Fibroblast of the aortic adventitia (primary cell): ENCODE measurements around the gene NOX4. TPM values are rescaled to one million over a fixed set of nuclear protein-coding genes. Genes with fewer than 3 reads are reported as not detected.

Experiments used
- DNase-seq: peaks from one replicate; pipeline ENCODE4 v3.0.0-alpha.2; 2010; ENCODE audit warnings: low read depth
- H3K4me3 ChIP-seq: 2 replicates; pipeline ENCODE4 v1.5.1; 2011; ENCODE audit warnings: low read depth, mild to moderate bottlenecking, control low read depth, low read length, moderate library complexity
- CTCF ChIP-seq: IDR thresholded peaks from 2 replicates; pipeline ENCODE4 v1.5.1; 2011; ENCODE audit warnings: mild to moderate bottlenecking, low read length, control low read depth, inconsistent platforms; ENCODE audit not compliant: insufficient read depth
- total RNA-seq: library from RNA; depleted of rRNA; stranded (reverse); fragments of >200 nt; gene quantifications from 2 replicates; pipeline ENCODE4 v1.2.3, GENCODE V29; 2012; ENCODE audit warnings: low replicate concordance

NOX4 gene
- total RNA-seq, 1 donor = 1.4 TPM

DNA sequence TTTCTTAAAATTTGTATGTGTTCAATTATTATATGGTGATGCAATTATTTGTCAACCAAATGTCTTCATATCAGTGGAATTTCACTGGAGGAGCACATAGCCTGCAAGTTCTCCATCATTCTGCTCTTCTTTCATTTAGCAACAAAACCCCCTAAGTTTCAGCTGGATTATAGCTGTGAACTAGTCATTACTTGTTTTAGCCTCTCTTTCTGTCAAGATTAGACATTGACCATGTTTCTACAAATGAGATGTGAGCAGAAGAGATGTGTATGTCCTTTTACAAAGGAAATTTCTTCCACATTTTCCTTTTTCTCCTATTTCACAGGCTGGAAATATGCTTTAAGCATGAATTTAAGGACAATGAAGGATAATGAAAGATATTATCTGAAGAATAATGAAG is 9.2 kb upstream of the NOX4 start:
- H3K4me3 ChIP-seq = no peak overlapping the region
- DNase-seq = no peak
- TF ChIP-seq CTCF = no peak

DNA sequence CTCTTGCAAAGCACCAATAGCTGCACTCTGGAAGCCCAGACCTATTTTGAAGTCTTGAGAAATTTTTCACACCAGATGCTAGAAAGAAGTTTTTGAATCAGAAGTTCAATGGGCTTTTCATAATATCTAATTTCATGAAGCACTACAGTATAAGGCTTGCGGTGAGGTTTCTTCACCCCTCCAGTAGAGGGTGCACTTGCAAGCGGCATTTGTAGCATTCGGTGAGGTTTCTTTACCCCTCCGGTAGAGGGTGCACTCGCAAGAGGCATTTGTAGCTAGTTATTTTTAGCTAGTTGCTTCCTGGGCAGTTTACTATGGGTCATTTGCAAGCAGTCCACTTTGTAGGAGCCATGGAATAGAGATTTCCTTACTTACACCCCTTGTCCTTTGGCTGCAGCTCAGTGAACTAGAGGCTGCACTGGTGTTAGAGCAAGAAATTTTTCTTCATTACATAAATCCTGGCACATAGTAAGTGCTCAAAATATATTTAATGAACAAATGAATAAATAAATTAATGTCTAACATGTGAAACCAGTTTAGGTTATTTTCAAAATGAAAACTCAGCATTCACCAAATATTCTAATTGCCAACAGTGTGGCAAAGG is 7.8 kb upstream of the NOX4 start:
- no peak for DNase-seq
- no peak overlapping the region for H3K4me3 ChIP-seq
- no peak for TF ChIP-seq CTCF

GRCh38 chr11:89495951-89496350 is 4.8 kb upstream of the NOX4 start:
- DNase-seq = peak; percentile 84
- no peak overlapping the region for H3K4me3 ChIP-seq
- TF ChIP-seq CTCF = no peak

GRCh38 chr11:89493431-89493830 is 2.3 kb upstream of the NOX4 start:
- no peak overlapping the region for H3K4me3 ChIP-seq
- no peak for TF ChIP-seq CTCF
- no peak for DNase-seq

- no peak for DNase-seq
- TF ChIP-seq CTCF = no peak
- H3K4me3 ChIP-seq = peak overlapping the region; percentile 62
Observed at GRCh38 chr11:89490602-89490980, 584 bp downstream of the NOX4 start.

- peak; percentile 17 for DNase-seq
- no peak for TF ChIP-seq CTCF
- H3K4me3 ChIP-seq = no peak overlapping the region
Observed at GRCh38 chr11:89489930-89490329, 1.2 kb downstream of the NOX4 start.

DNA sequence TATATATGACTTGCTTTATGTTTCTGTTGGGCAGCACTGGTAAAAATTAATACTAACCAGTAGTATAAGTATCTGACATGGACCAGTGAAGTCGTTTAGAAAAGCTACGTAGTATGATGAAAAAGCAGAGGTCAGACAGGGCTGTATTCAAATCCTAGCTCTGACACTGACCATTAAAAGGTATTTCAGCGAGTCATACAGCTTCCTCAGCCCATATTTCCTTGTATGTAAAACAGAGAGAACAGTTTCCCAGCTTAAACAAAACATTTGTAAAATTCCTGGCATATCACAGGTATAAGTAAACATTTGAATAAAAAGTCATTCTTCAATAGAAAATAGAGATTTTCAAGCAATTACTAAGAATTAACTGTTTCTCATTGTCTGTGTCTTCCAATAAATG is 4.2 kb downstream of the NOX4 start:
- TF ChIP-seq CTCF = no peak
- peak; percentile 16 for DNase-seq
- H3K4me3 ChIP-seq = no peak overlapping the region
